DMS79 treated with DMSO at 0.1 percent for 48 hours (cell line): ENCODE data around the gene MRPL58.
"Not testable (repeated sequence)": the region's sequence is repeated elsewhere in the genome, so short reads cannot be mapped to it uniquely, and the experiment has no call there.

Experiments used
- DNase-seq: peaks from one replicate; lab custom pipeline; 2025; lab: John Stamatoyannopoulos, UW

MRPL58 gene

GRCh38 chr17:75012346-75013091 is at the start of gene MRPL58:
Gene MRPL58, plus strand, starts transcription at chr17:75012670. Its CDS starts 17 bp downstream, at chr17:75012687.
- DNase-seq: peak; percentile 57

GRCh38 chr17:74963656-74964055 is 48.8 kb upstream of the MRPL58 start:
- no peak for DNase-seq

GRCh38 chr17:74964246-74964761 is 48.2 kb upstream of the MRPL58 start:
- DNase-seq: no peak

- no peak for DNase-seq
Observed at GRCh38 chr17:74964988-74965622, 47.4 kb upstream of the MRPL58 start.

GRCh38 chr17:74968361-74968780 is 44.1 kb upstream of the MRPL58 start:
- DNase-seq: no peak

GRCh38 chr17:74969501-74969900 is 43.0 kb upstream of the MRPL58 start:
- not testable (repeated sequence) for DNase-seq

GRCh38 chr17:74970395-74970794 is 42.1 kb upstream of the MRPL58 start:
- DNase-seq: no peak

- DNase-seq: no peak
Observed at GRCh38 chr17:74971069-74971841, 41.2 kb upstream of the MRPL58 start.

GRCh38 chr17:74971842-74972106 is 40.7 kb upstream of the MRPL58 start:
- DNase-seq: no peak

- DNase-seq: peak; percentile 16
Observed at GRCh38 chr17:74972107-74972972, 40.1 kb upstream of the MRPL58 start, which contains the start of gene HID1. Gene HID1, minus strand, starts transcription at chr17:74972759. Its CDS starts 103 bp downstream, at chr17:74972656.

GRCh38 chr17:74972973-74973328 is 39.5 kb upstream of the MRPL58 start:
- DNase-seq: no peak

- no peak for DNase-seq
Observed at GRCh38 chr17:74975943-74976342, 36.5 kb upstream of the MRPL58 start.

- no peak for DNase-seq
Observed at GRCh38 chr17:74977802-74978201, 34.7 kb upstream of the MRPL58 start.

GRCh38 chr17:74978240-74978639 is 34.2 kb upstream of the MRPL58 start:
- DNase-seq: no peak

- DNase-seq: no peak
Observed at GRCh38 chr17:74979408-74980146, 32.9 kb upstream of the MRPL58 start.

- DNase-seq: no peak
Observed at GRCh38 chr17:74981318-74981978, 31.0 kb upstream of the MRPL58 start.

- peak; percentile 24 for DNase-seq
Observed at GRCh38 chr17:74981979-74982662, 30.3 kb upstream of the MRPL58 start.

GRCh38 chr17:74982663-74983313 is 29.7 kb upstream of the MRPL58 start:
- DNase-seq: peak; percentile 19

GRCh38 chr17:74986206-74986576 is 26.3 kb upstream of the MRPL58 start:
- no peak for DNase-seq
